Measurements from ENCODE around the gene JCAD. TPM values are rescaled to one million over a fixed set of nuclear protein-coding genes. Genes with fewer than 3 reads are reported as not detected.

JCAD gene
- total and polyA plus RNA-seq, 11 donors = 10.4 to 51.7 (median 21.8) TPM

DNA sequence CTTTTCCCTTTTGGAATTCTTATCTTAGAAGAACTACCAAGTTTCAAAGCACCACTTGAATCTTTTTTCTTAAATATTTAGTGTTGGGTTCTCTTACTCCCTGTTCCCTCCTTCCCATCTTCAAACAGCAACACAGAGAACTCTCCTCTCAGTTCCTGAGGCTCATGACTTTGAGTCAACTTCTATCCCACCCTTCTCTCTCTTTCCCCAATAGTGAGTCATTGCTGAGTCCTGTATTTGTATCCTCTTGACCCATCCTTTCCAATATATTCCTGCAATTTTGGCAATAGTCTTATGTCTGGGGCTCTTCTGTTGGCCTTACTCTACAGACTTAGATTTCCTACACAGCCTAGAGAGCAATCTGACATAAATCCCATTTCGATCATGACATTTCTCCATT, 20.8 kb upstream of the JCAD start:
- Histone ChIP-seq H3K9me3 (no peaks in the 10 kb centered on the region), H3K4me1 (no peaks in the 10 kb centered on the region), H3K27ac (no peak overlapping the region), H3K4me3 (no peak overlapping the region), H3K27me3 (no peaks in the 10 kb centered on the region), H3K36me3 (no peaks in the 10 kb centered on the region)
- ATAC-seq (no peak), DNase-seq (no peak)
- 89 to 98% (median 96%) methylated on average over 1 of the region's 1 CpG for WGBS, 4 donors
- TF ChIP-seq, protein P1, sequence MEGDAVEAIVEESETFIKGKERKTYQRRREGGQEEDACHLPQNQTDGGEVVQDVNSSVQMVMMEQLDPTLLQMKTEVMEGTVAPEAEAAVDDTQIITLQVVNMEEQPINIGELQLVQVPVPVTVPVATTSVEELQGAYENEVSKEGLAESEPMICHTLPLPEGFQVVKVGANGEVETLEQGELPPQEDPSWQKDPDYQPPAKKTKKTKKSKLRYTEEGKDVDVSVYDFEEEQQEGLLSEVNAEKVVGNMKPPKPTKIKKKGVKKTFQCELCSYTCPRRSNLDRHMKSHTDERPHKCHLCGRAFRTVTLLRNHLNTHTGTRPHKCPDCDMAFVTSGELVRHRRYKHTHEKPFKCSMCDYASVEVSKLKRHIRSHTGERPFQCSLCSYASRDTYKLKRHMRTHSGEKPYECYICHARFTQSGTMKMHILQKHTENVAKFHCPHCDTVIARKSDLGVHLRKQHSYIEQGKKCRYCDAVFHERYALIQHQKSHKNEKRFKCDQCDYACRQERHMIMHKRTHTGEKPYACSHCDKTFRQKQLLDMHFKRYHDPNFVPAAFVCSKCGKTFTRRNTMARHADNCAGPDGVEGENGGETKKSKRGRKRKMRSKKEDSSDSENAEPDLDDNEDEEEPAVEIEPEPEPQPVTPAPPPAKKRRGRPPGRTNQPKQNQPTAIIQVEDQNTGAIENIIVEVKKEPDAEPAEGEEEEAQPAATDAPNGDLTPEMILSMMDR (IDR thresholded peaks at IDR 0.05) = no peak
- intact Hi-C loops (cut with DNase I) = loop anchor here in 1 of 10 donors (10.0 kb wide), 1 partner anchor 85 kb away; no protein-coding TSS in a partner anchor

DNA sequence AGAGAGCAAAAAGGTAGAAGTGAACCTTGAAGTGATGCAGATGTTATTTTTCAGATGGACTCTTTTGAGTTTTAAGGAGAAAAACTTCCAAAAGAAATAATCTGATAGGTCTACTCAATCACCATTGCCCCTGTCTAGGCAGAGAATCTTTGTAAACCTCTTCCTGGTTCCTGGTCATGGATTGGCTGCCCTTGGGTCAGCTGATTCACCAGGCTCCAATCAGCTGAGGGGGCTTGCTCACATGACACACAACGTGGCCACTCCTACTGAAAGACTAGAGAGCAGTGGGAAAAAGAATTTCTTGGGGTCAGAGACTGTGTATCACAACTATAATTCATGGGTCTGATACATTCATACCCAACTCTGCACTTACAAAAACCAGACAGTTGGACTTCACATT, 20.0 kb upstream of the JCAD start:
- Histone ChIP-seq H3K27me3 (no peaks in the 10 kb centered on the region), H3K27ac (no peak overlapping the region), H3K9me3 (no peaks in the 10 kb centered on the region), H3K36me3 (no peaks in the 10 kb centered on the region), H3K4me1 (no peaks in the 10 kb centered on the region), H3K4me3 (no peak overlapping the region)
- ATAC-seq (no peak), DNase-seq (no peak)
- intact Hi-C loops (cut with DNase I) = no loop called here
- 81 to 88% (median 86%) methylated on average over 1 of the region's 1 CpG for WGBS, 4 donors
- no peak for TF ChIP-seq POLR2A (IDR thresholded peaks at IDR 0.05)
- TF ChIP-seq, protein P1 (IDR thresholded peaks at IDR 0.05) = no peak

- 91 to 95% (median 94%) methylated on average over 6 of the region's 6 CpGs for WGBS, 4 donors
- ATAC-seq (no peak), DNase-seq (no peak)
- Histone ChIP-seq H3K4me1 (peaks cover 0 to 2% (median 0%) of the 10 kb centered on the region in 12 donors), H3K4me3 (no peak overlapping the region), H3K36me3 (no peaks in the 10 kb centered on the region), H3K27ac (no peak overlapping the region), H3K27me3 (no peaks in the 10 kb centered on the region), H3K9me3 (no peaks in the 10 kb centered on the region)
- intact Hi-C loops (cut with DNase I) = no loop called here
- TF ChIP-seq POLR2A (IDR thresholded peaks at IDR 0.05) = no peak
- TF ChIP-seq, protein P1 (IDR thresholded peaks at IDR 0.05) = no peak
Measured at GRCh38 chr10:30075481-30075880, 16.1 kb upstream of the JCAD start.

- no peak for TF ChIP-seq POLR2A (IDR thresholded peaks at IDR 0.05)
- TF ChIP-seq, protein P1 (IDR thresholded peaks at IDR 0.05) = no peak
- Histone ChIP-seq H3K9me3 (no peaks in the 10 kb centered on the region), H3K36me3 (no peaks in the 10 kb centered on the region), H3K27me3 (no peaks in the 10 kb centered on the region), H3K4me1 (peaks cover 0 to 8% (median 0%) of the 10 kb centered on the region in 12 donors), H3K27ac (no peak overlapping the region), H3K4me3 (no peak overlapping the region)
- ATAC-seq = no peak
- intact Hi-C loops (cut with DNase I) = no loop called here
- DNase-seq = no peak
Measured at GRCh38 chr10:30074933-30075332, 15.5 kb upstream of the JCAD start.
